Measurements from ENCODE around the gene BPIFB2.

Gene BPIFB2, protein sequence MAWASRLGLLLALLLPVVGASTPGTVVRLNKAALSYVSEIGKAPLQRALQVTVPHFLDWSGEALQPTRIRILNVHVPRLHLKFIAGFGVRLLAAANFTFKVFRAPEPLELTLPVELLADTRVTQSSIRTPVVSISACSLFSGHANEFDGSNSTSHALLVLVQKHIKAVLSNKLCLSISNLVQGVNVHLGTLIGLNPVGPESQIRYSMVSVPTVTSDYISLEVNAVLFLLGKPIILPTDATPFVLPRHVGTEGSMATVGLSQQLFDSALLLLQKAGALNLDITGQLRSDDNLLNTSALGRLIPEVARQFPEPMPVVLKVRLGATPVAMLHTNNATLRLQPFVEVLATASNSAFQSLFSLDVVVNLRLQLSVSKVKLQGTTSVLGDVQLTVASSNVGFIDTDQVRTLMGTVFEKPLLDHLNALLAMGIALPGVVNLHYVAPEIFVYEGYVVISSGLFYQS

DNA sequence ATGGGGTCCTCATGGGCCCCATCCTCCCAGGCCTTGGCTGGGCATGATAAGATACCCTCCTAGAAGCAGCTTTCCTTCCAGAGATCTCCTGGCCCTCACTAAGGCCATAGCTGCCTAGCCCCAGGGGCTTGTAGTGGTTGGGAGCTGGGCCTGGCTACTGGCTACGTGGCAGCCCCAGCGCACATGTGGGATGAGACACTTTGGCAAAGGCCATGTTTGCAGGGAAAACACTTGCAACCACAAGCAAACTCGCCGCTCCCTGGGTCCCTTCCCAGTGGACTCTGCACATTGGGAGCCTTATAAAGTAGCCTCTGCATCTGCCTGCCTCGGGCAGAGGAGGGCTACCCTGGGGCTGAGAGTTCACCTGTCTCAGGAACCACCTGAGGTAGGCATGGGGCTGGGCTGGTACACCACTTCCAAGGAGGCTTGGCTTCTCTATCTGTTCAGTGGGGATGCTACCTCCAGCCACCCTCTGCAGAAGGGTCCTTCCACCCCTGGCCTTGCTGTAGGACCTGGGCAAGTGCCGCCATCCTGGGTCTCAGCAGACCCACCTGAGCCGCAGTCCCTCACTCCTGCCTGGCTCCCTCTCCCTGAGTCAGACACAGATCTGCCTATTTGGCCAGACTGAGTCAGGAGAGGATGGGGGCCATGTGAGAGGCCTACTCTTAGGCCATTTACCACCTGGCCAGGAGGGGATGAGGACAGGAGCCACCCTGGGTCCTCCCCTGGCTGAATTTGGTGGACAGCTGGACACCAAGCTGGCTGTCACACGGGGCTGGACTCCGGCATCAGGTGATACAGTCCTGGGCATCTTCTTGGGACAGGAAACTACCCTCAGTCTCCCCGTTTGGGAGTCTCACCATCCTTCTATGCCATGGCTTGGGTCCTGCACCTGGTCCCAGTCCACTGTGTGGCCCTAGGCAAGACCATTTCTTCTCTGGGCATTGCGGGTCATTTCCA lies at the start of gene BPIFB2:
BPIFB2 (plus strand) TSS at position 329 of the 960 bp plus-strand sequence. CDS start 871 bp downstream, outside the sequence.
- TF ChIP-seq RAD21 (IDR thresholded peaks at IDR 0.05; ENCODE audit: low read depth) (no peak), YY1 (IDR thresholded peaks at IDR 0.05; ENCODE audit: low read depth) (no peak), ZBTB7A (IDR thresholded peaks at IDR 0.05; ENCODE audit: low read depth) (no peak), EP300 (IDR thresholded peaks at IDR 0.05; ENCODE audit: borderline replicate concordance) (no peak), TEAD4 (IDR thresholded peaks at IDR 0.05) (no peak), TAF1 (IDR thresholded peaks at IDR 0.05; ENCODE audit: low read depth) (no peak), EGR1 (IDR thresholded peaks at IDR 0.05) (no peak), TCF12 (IDR thresholded peaks at IDR 0.05; ENCODE audit: low read depth) (no peak), FOXM1 (IDR thresholded peaks at IDR 0.05; ENCODE audit: borderline replicate concordance, low read depth) (no peak), NFIC (IDR thresholded peaks at IDR 0.05) (no peak), CREB1 (IDR thresholded peaks at IDR 0.05; ENCODE audit: low read depth) (no peak), CEBPB (IDR thresholded peaks at IDR 0.05) (no peak)
- TF ChIP-seq, protein P1, sequence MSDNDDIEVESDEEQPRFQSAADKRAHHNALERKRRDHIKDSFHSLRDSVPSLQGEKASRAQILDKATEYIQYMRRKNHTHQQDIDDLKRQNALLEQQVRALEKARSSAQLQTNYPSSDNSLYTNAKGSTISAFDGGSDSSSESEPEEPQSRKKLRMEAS (IDR thresholded peaks at IDR 0.05), result no peak
- TF ChIP-seq, protein P2, sequence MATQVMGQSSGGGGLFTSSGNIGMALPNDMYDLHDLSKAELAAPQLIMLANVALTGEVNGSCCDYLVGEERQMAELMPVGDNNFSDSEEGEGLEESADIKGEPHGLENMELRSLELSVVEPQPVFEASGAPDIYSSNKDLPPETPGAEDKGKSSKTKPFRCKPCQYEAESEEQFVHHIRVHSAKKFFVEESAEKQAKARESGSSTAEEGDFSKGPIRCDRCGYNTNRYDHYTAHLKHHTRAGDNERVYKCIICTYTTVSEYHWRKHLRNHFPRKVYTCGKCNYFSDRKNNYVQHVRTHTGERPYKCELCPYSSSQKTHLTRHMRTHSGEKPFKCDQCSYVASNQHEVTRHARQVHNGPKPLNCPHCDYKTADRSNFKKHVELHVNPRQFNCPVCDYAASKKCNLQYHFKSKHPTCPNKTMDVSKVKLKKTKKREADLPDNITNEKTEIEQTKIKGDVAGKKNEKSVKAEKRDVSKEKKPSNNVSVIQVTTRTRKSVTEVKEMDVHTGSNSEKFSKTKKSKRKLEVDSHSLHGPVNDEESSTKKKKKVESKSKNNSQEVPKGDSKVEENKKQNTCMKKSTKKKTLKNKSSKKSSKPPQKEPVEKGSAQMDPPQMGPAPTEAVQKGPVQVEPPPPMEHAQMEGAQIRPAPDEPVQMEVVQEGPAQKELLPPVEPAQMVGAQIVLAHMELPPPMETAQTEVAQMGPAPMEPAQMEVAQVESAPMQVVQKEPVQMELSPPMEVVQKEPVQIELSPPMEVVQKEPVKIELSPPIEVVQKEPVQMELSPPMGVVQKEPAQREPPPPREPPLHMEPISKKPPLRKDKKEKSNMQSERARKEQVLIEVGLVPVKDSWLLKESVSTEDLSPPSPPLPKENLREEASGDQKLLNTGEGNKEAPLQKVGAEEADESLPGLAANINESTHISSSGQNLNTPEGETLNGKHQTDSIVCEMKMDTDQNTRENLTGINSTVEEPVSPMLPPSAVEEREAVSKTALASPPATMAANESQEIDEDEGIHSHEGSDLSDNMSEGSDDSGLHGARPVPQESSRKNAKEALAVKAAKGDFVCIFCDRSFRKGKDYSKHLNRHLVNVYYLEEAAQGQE (IDR thresholded peaks at IDR 0.05; ENCODE audit: low read depth), result no peak

DNA sequence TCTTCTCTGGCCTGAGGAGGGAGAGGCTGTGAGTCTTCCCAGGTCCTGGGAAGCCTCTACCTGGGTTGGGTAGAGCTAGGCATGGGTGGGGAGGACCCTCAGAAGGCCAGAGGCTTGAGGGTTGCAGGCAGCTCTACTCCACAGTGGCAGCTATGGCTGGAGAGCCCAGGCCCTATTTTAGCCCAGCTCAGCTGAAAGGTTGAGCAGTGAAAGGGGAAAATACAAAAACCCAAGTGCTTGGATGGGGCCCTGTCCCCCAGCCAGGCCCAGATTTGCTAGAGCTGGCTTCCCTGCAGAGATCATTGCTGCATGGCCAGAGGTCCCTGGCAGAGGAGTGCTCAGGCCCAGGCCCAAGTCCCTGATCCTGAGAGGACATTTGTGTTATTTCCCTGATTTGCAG lies 48.9 kb upstream of the BPIFB2 start:
- TF ChIP-seq CREB1 (IDR thresholded peaks at IDR 0.05; ENCODE audit: low read depth) (no peak), TCF12 (IDR thresholded peaks at IDR 0.05; ENCODE audit: low read depth) (no peak), FOXM1 (IDR thresholded peaks at IDR 0.05; ENCODE audit: borderline replicate concordance, low read depth) (no peak), EP300 (IDR thresholded peaks at IDR 0.05; ENCODE audit: borderline replicate concordance) (no peak), CEBPB (IDR thresholded peaks at IDR 0.05) (no peak), NFIC (IDR thresholded peaks at IDR 0.05) (no peak), ZBTB7A (IDR thresholded peaks at IDR 0.05; ENCODE audit: low read depth) (no peak), EGR1 (IDR thresholded peaks at IDR 0.05) (no peak), YY1 (IDR thresholded peaks at IDR 0.05; ENCODE audit: low read depth) (no peak)
- TF ChIP-seq, protein P2 (IDR thresholded peaks at IDR 0.05; ENCODE audit: low read depth), result no peak
- TF ChIP-seq, protein P1 (IDR thresholded peaks at IDR 0.05), result no peak
- TF ChIP-seq, protein P3, sequence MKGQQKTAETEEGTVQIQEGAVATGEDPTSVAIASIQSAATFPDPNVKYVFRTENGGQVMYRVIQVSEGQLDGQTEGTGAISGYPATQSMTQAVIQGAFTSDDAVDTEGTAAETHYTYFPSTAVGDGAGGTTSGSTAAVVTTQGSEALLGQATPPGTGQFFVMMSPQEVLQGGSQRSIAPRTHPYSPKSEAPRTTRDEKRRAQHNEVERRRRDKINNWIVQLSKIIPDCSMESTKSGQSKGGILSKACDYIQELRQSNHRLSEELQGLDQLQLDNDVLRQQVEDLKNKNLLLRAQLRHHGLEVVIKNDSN (IDR thresholded peaks at IDR 0.05), result no peak

DNA sequence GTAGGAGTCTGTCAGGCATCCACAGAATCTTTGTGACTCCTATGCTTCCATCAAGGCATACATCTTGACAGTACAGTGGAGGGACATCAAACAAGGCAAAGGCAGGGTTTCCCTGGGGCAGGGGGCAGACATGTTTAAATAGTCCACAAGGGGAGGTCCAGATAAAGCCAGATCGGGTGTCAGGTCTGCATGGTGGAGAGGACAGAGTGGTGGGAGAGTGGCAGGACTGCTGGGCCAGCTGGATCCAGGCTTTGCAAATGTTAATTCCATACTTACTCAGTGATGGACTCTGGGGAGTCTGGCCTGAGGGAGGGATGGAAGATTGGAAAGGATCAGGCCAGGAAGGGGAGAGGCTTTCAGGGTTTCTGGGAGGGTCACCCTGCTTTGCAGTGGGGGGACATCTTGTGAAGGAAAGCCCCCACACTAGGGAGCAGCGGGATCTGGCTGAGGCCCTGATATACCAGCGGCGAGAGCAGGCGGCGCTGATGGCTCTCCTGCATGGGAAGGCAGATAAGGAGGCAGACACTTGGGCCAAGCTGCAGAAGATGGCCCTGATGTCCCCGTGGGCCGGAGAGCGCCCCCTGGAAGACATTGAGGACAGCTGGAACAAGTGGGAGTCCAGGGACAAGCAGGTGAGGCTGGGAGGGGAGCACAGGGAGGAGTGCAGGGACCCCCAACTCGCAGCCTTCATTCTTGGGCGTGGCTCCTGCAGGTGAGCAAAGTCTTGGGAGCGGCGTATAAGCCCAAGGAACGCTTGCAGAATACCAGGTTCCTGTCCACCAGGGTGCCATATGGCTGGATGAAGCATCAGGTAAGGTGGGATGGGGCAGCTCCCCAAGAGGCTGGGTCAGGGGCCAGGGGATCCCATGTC lies 47.9 kb upstream of the BPIFB2 start:
- TF ChIP-seq TAF1 (IDR thresholded peaks at IDR 0.05; ENCODE audit: low read depth) (no peak), TEAD4 (IDR thresholded peaks at IDR 0.05) (no peak), EGR1 (IDR thresholded peaks at IDR 0.05) (no peak), TCF12 (IDR thresholded peaks at IDR 0.05; ENCODE audit: low read depth) (no peak), NFIC (IDR thresholded peaks at IDR 0.05) (no peak), CEBPB (IDR thresholded peaks at IDR 0.05) (no peak), CREB1 (IDR thresholded peaks at IDR 0.05; ENCODE audit: low read depth) (no peak), YY1 (IDR thresholded peaks at IDR 0.05; ENCODE audit: low read depth) (no peak), FOXM1 (IDR thresholded peaks at IDR 0.05; ENCODE audit: borderline replicate concordance, low read depth) (no peak), EP300 (IDR thresholded peaks at IDR 0.05; ENCODE audit: borderline replicate concordance) (no peak), RAD21 (IDR thresholded peaks at IDR 0.05; ENCODE audit: low read depth) (no peak), ZBTB7A (IDR thresholded peaks at IDR 0.05; ENCODE audit: low read depth) (no peak)
- TF ChIP-seq, protein P3 (IDR thresholded peaks at IDR 0.05), result no peak
- TF ChIP-seq, protein P1 (IDR thresholded peaks at IDR 0.05), result no peak
- TF ChIP-seq, protein P2 (IDR thresholded peaks at IDR 0.05; ENCODE audit: low read depth), result no peak

Data from Ishikawa (cell line).